Lower leg skin (tissue), 4 donors: ENCODE results near the gene KLHL25. TPM values are rescaled to one million over a fixed set of nuclear protein-coding genes. Genes with fewer than 3 reads are reported as not detected.

ENCODE experiments used
- DNase-seq, 2 donors: peaks; one replicate each; pipeline ENCODE4 v3.0.0-alpha.2; 2019; ENCODE audit warnings: low spot score in 2 of 2
- H3K4me3 ChIP-seq: fragments of 200-600 bp; sonication (generic); 2 replicates; pipeline ENCODE4 v1.5.1; 2017; ENCODE audit warnings: mild to moderate bottlenecking, low read depth; ENCODE audit not compliant: poor library complexity, severe bottlenecking
- CTCF ChIP-seq, 3 donors: fragments of 450-650 bp; IDR thresholded peaks; one replicate each; pipeline ENCODE4 v1.5.1; 2016; ENCODE audit warnings: antibody characterized with exemption in 3 of 3, mild to moderate bottlenecking in 3 of 3, moderate library complexity in 2 of 3
- POLR2A ChIP-seq, 2 donors: fragments of 450-650 bp; IDR thresholded peaks; one replicate each; pipeline ENCODE4 v1.6.1; 2016 to 2017; ENCODE audit warnings: antibody characterized with exemption in 2 of 2, mild to moderate bottlenecking in 1 of 2, moderate library complexity in 1 of 2
- WGBS, 2 donors: methylation state at CpG; one replicate each; pipeline ENCODE4 v1.1.5; 2018; 5-methylcytosine and 5-hydroxymethylcytosine counted together
- intact Hi-C: fragments of 100-400 bp; cut with DNase I; formaldehyde crosslinking; loops from one replicate; pipeline ENCODE4 v1.15.0; 2023; ENCODE audit warnings: low total_unique reads
- total RNA-seq, 4 donors: library from RNA; depleted of rRNA; stranded (reverse); fragments of >200 nt; gene quantifications; one replicate each; pipeline ENCODE4 v1.1.0, GENCODE V29; 2016

Gene KLHL25
- total RNA-seq, 4 donors from 2014 or later, result 13.9 to 29.0 (median 21.4) TPM

GRCh38 chr15:85760531-85761371 lies 34.0 kb downstream of the KLHL25 start:
- TF ChIP-seq CTCF (IDR thresholded peaks at IDR 0.05), result no peak
- no peak for TF ChIP-seq POLR2A (IDR thresholded peaks at IDR 0.05)
- no peak for DNase-seq
- WGBS, 2 donors, result 94% methylated on average over 28 of the region's 28 CpGs
- intact Hi-C loops, result no loop called here
- no peak overlapping the region for H3K4me3 ChIP-seq

- TF ChIP-seq CTCF (IDR thresholded peaks at IDR 0.05) (no peak), POLR2A (IDR thresholded peaks at IDR 0.05) (no peak)
- DNase-seq, result no peak
- no peak overlapping the region for H3K4me3 ChIP-seq
- intact Hi-C loops, result no loop called here
- WGBS, 2 donors, result 90 to 96% methylated on average over 4 to 6 of the region's 6 CpGs
Observed at GRCh38 chr15:85760049-85760448, 34.7 kb downstream of the KLHL25 start.

GRCh38 chr15:85759376-85759775 lies 35.3 kb downstream of the KLHL25 start:
- TF ChIP-seq CTCF (IDR thresholded peaks at IDR 0.05), result no peak
- no peak for TF ChIP-seq POLR2A (IDR thresholded peaks at IDR 0.05)
- no peak overlapping the region for H3K4me3 ChIP-seq
- no peak for DNase-seq
- WGBS, 2 donors, result 80 to 85% methylated on average over 13 of the region's 13 CpGs
- intact Hi-C loops, result no loop called here

GRCh38 chr15:85758655-85758978 lies 36.1 kb downstream of the KLHL25 start:
- no peak overlapping the region for H3K4me3 ChIP-seq
- no peak for DNase-seq
- TF ChIP-seq CTCF (IDR thresholded peaks at IDR 0.05), result no peak
- no peak for TF ChIP-seq POLR2A (IDR thresholded peaks at IDR 0.05)
- 97 to 99% methylated on average over 21 of the region's 21 CpGs for WGBS, 2 donors
- intact Hi-C loops, result no loop called here

GRCh38 chr15:85757939-85758654 lies 36.6 kb downstream of the KLHL25 start:
- 67 to 80% methylated on average over 16 to 17 of the region's 17 CpGs for WGBS, 2 donors
- intact Hi-C loops, result no loop called here
- no peak overlapping the region for H3K4me3 ChIP-seq
- no peak for DNase-seq
- TF ChIP-seq CTCF (IDR thresholded peaks at IDR 0.05) (no peak), POLR2A (IDR thresholded peaks at IDR 0.05) (no peak)
